K562 (cell line): ENCODE data around the gene CORO6. TPM values are rescaled to one million over a fixed set of nuclear protein-coding genes. Genes with fewer than 3 reads are reported as not detected.

Experiments
- CBX2 ChIP-seq: fragments of 200-600 bp; sonication (generic); IDR thresholded peaks from one replicate; pipeline ENCODE4 v1.6.1; 2012; ENCODE audit warnings: mild to moderate bottlenecking, low read length, inconsistent platforms; ENCODE audit not compliant: insufficient read depth, poor library complexity, severe bottlenecking
- CREB5 ChIP-seq: fragments of 250-450 bp; sonication (Bioruptor Pico); IDR thresholded peaks from 2 replicates; pipeline ENCODE4 v1.5.0; 2020; ENCODE audit warnings: mild to moderate bottlenecking
- CREBBP ChIP-seq: IDR thresholded peaks from one replicate; pipeline ENCODE4 v1.6.1; 2012; ENCODE audit warnings: low read depth, mild to moderate bottlenecking, control low read depth, inconsistent platforms, low read length
- CTCFL ChIP-seq: IDR thresholded peaks from 2 replicates; pipeline ENCODE4 v1.6.1; 2011; ENCODE audit warnings: borderline replicate concordance, low read depth, mild to moderate bottlenecking, moderate library complexity, low read length; ENCODE audit not compliant: insufficient read depth, poor library complexity, severe bottlenecking
- EGR1 ChIP-seq: fragments of 450-650 bp; conservative IDR thresholded peaks from 2 replicates; pipeline ENCODE4 v1.6.1; 2017; ENCODE audit warnings: mild to moderate bottlenecking
- ELK3 ChIP-seq: fragments of 450-650 bp; formaldehyde crosslinking; IDR thresholded peaks from 2 replicates; pipeline ENCODE4 v1.4.0; 2020; ENCODE audit warnings: mild to moderate bottlenecking
- HCFC1 ChIP-seq: IDR thresholded peaks from 2 replicates; pipeline ENCODE4 v1.6.1; 2012; ENCODE audit warnings: low read depth, low read length, improper control_type of control experiment
- HMG20B ChIP-seq: fragments of 250-450 bp; sonication (Bioruptor Pico); IDR thresholded peaks from 2 replicates; pipeline ENCODE4 v1.5.0; 2021; ENCODE audit warnings: mild to moderate bottlenecking
- HNRNPH1 ChIP-seq: fragments of 200-400 bp; formaldehyde crosslinking; optimal IDR thresholded peaks from 2 replicates; pipeline ENCODE3; 2017; ENCODE audit warnings: low read depth, mild to moderate bottlenecking, low read length, moderate library complexity
- IRF1 ChIP-seq: sonication (generic); formaldehyde crosslinking; IDR thresholded peaks from 2 replicates; pipeline ENCODE4 v1.8.0; 2022; ENCODE audit warnings: missing genetic modification reagents, mild to moderate bottlenecking, borderline replicate concordance
- JUNB ChIP-seq: fragments of 450-650 bp; formaldehyde crosslinking; conservative IDR thresholded peaks from 2 replicates; pipeline ENCODE4 v1.4.0; 2020; ENCODE audit warnings: mild to moderate bottlenecking
- KHSRP ChIP-seq: fragments of 450-650 bp; IDR thresholded peaks from 2 replicates; pipeline ENCODE4 v1.6.1; 2017
- NFXL1 ChIP-seq: fragments of 450-650 bp; formaldehyde crosslinking; IDR thresholded peaks from 2 replicates; pipeline ENCODE4 v1.4.0; 2021; ENCODE audit warnings: mild to moderate bottlenecking
- NR2F6 ChIP-seq: fragments of 450-650 bp; formaldehyde crosslinking; IDR thresholded peaks from 2 replicates; pipeline ENCODE4 v1.4.0; 2020; ENCODE audit warnings: mild to moderate bottlenecking
- PHB2 ChIP-seq: fragments of 450-650 bp; IDR thresholded peaks from 2 replicates; pipeline ENCODE4 v1.6.1; 2017; ENCODE audit warnings: low read depth
- SAFB ChIP-seq: fragments of 200-400 bp; formaldehyde crosslinking; IDR thresholded peaks from 2 replicates; pipeline ENCODE4 v1.6.1; 2017; ENCODE audit warnings: low read depth, low read length, borderline replicate concordance
- TAF1 ChIP-seq: IDR thresholded peaks from 2 replicates; pipeline ENCODE4 v1.6.1; 2011; ENCODE audit warnings: mild to moderate bottlenecking, low read length, moderate library complexity; ENCODE audit not compliant: insufficient read depth, control insufficient read depth, severe bottlenecking; ENCODE audit errors: extremely low read depth
- TBP ChIP-seq: optimal IDR thresholded peaks from 2 replicates; pipeline ENCODE3; 2011; ENCODE audit warnings: low read depth, low read length, improper control_type of control experiment
- TEAD4 ChIP-seq, 2 experiments: sonication (generic) in 1 of 2; formaldehyde crosslinking in 1 of 2; IDR thresholded peaks; 2 replicates each; pipeline versions ENCODE4 v1.6.1 to v1.8.0; 2012 to 2022; ENCODE audit warnings: borderline replicate concordance in 1 of 2, inconsistent platforms in 1 of 2, low read length in 1 of 2, mild to moderate bottlenecking in 1 of 2, missing genetic modification reagents in 1 of 2
- ZNF224 ChIP-seq: sonication (generic); formaldehyde crosslinking; IDR thresholded peaks from 2 replicates; pipeline ENCODE4 v1.8.0; 2022; ENCODE audit warnings: mild to moderate bottlenecking, missing genetic modification reagents
- ZNF24 ChIP-seq: fragments of 450-650 bp; IDR thresholded peaks from 2 replicates; pipeline ENCODE4 v1.6.1; 2016
- ZNF696 ChIP-seq: fragments of 250-450 bp; sonication (Bioruptor Pico); conservative IDR thresholded peaks from 2 replicates; pipeline ENCODE4 v1.4.0; 2020; ENCODE audit warnings: mild to moderate bottlenecking, moderate library complexity
- ZNF79 ChIP-seq: fragments of 250-450 bp; sonication (Bioruptor Pico); IDR thresholded peaks from 2 replicates; pipeline ENCODE4 v1.4.0; 2020; ENCODE audit warnings: low read depth, mild to moderate bottlenecking, moderate library complexity
- polyA plus RNA-seq, 8 experiments: library from polyadenylated mRNA; depleted of rRNA in 4 of 8; stranded (reverse) in 5 of 8; unstranded in 3 of 8; fragments of >200 nt; fragmentation: Nextera tagmentation in 2 of 8; fragmentation: Illumina TruSeq in 1 of 8; extraction: Ambion mirVana in 2 of 8; extraction: Trizol in 1 of 8; gene quantifications; 2 replicates each; pipeline versions ENCODE4 v1.2.1 to v1.2.3, GENCODE V29; 2011 to 2014; ENCODE audit warnings: inconsistent platforms in 1 of 8, missing spikeins in 1 of 8
- total RNA-seq, 7 experiments: library from RNA; depleted of rRNA in 6 of 7; stranded (reverse); fragments of >200 nt in 6 of 7; fragmentation: Illumina TruSeq in 2 of 7; extraction: Trizol in 2 of 7; gene quantifications; 2 replicates each; pipeline versions ENCODE4 v1.2.1 to v1.2.3, GENCODE V29; 2011 to 2021; ENCODE audit warnings: low replicate concordance in 1 of 7

Gene CORO6
- total and polyA plus RNA-seq, 9 of the 15 experiments (the other 6 are each of a cell fraction or from before 2014, with no cell fraction given): 0.04 to 11.9 (median 2.4) TPM

GRCh38 chr17:29617481-29618271, 5.0 kb downstream of the CORO6 start (continued):
- TF ChIP-seq CREB5 (CRISPR knock-in tag) (no peak), ZNF696 (CRISPR knock-in tag) (no peak), TAF1 (peak; percentile 26), CBX2 (no peak), TEAD4 (IDR thresholded peaks at IDR 0.05; ENCODE audit: low read length) (peak; percentile 12; the same call in 1 of the 2 replicates), TEAD4 (CRISPR knock-in tag; IDR thresholded peaks at IDR 0.05; ENCODE audit: borderline replicate concordance) (no peak), PHB2 (no peak), IRF1 (no peak), KHSRP (no peak), NR2F6 (CRISPR knock-in tag) (no peak), TBP (peak; percentile 74), ZNF79 (CRISPR knock-in tag) (no peak), HNRNPH1 (no peak), SAFB (peak; percentile 82), JUNB (CRISPR knock-in tag) (no peak), NFXL1 (CRISPR knock-in tag) (no peak), ZNF24 (0 out of 2 replicates have a peak, but pooled peaks have one; percentile 9), HMG20B (CRISPR knock-in tag) (no peak), ELK3 (CRISPR knock-in tag) (no peak), EGR1 (peak; percentile 57; the same call in 1 of the 2 replicates), CTCFL (peak; percentile 62), HCFC1 (no peak), ZNF224 (no peak), CREBBP (no peak)
